ENCODE measurements around the gene NMU.

DNA sequence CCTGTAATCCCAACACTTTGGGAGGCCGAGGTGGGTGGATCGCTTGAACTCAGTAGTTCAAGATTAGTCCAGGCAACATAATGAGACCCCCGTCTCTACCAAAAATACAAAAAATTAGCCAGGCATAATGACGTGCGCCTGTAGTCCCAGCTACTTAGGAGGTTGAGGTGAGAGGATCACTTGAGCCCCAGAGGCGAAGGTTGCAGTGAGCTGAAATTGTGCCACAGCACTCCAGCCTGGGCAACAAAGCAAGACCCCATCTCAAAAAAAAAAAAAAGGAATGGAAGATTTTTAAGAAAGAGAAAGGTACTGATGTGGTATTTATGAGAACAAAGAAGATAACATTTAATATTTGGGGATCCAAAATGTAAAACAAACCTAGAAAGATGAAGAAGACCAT lies 27.0 kb upstream of the NMU start:
- TF ChIP-seq, protein P1, sequence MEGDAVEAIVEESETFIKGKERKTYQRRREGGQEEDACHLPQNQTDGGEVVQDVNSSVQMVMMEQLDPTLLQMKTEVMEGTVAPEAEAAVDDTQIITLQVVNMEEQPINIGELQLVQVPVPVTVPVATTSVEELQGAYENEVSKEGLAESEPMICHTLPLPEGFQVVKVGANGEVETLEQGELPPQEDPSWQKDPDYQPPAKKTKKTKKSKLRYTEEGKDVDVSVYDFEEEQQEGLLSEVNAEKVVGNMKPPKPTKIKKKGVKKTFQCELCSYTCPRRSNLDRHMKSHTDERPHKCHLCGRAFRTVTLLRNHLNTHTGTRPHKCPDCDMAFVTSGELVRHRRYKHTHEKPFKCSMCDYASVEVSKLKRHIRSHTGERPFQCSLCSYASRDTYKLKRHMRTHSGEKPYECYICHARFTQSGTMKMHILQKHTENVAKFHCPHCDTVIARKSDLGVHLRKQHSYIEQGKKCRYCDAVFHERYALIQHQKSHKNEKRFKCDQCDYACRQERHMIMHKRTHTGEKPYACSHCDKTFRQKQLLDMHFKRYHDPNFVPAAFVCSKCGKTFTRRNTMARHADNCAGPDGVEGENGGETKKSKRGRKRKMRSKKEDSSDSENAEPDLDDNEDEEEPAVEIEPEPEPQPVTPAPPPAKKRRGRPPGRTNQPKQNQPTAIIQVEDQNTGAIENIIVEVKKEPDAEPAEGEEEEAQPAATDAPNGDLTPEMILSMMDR (IDR thresholded peaks at IDR 0.05) = no peak
- no peak for TF ChIP-seq POLR2AphosphoS5 (IDR thresholded peaks at IDR 0.05)

Measured in sigmoid colon (tissue), 4 donors.